ENCODE data around the gene RNF169. TPM values are rescaled to one million over a fixed set of nuclear protein-coding genes. Genes with fewer than 3 reads are reported as not detected.

Gene RNF169
- total and polyA plus RNA-seq, 2 donors (not counting 1 experiment from before 2014, with no cell fraction given) = 12.3 to 32.2 TPM

DNA sequence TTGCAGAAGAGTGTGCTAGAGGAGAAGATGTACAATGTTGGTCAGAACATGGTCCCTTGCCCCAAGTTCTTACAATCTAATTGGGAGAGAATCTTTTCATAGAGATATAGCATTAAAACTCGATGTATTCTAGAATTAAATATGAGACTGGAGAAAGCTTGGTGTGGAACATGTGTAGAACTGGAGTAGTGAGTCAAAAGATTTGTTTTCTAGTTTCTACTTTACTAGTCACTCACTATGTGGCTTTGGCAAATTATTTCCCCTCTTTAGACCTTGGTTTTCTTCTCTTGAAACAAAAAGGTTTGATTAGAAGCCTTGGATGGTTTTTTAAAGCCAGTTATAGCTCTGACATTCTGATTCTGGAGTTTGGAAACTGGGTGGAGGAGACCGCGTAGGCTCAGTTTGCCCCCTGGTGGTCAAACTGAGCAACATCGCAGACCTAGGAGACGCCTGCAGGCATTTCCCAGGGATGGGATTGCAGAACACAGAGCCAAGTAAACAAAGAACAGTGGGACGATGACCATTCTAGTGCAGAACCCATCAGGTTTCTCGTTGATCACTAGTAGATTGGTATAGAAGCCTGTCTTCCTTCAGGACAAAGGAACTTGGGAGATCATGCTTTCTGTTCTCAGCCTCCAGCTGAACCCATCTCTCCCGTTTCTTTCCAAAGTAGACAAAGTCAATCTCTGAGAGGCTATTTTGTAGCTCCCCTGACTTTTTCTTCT, 8.9 kb upstream of the RNF169 start:
- TF ChIP-seq EZH2 (IDR thresholded peaks at IDR 0.05; ENCODE audit: low read length, missing control alignments) = no peak
- TF ChIP-seq, protein P1, sequence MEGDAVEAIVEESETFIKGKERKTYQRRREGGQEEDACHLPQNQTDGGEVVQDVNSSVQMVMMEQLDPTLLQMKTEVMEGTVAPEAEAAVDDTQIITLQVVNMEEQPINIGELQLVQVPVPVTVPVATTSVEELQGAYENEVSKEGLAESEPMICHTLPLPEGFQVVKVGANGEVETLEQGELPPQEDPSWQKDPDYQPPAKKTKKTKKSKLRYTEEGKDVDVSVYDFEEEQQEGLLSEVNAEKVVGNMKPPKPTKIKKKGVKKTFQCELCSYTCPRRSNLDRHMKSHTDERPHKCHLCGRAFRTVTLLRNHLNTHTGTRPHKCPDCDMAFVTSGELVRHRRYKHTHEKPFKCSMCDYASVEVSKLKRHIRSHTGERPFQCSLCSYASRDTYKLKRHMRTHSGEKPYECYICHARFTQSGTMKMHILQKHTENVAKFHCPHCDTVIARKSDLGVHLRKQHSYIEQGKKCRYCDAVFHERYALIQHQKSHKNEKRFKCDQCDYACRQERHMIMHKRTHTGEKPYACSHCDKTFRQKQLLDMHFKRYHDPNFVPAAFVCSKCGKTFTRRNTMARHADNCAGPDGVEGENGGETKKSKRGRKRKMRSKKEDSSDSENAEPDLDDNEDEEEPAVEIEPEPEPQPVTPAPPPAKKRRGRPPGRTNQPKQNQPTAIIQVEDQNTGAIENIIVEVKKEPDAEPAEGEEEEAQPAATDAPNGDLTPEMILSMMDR (conservative IDR thresholded peaks at IDR 0.05 in 1 of 2, IDR thresholded peaks at IDR 0.05 in 1 of 2; ENCODE audit: low read depth in 1 of 2, low read length in 2 of 2) = peak; percentile 86 to 94
- Histone ChIP-seq H3K27ac (ENCODE audit: insufficient read depth, low read length) (no peak overlapping the region), H2AFZ (ENCODE audit: low read length) (no peak overlapping the region), H3K9me3 (ENCODE audit: control insufficient read depth, insufficient read depth, low read depth, low read length) (no peaks in the 10 kb centered on the region), H3K27me3 (ENCODE audit: control insufficient read depth, insufficient read depth, low read length) (peaks cover 5% of the 10 kb centered on the region), H3K9ac (ENCODE audit: insufficient read depth, low read length) (no peak overlapping the region), H3K4me2 (ENCODE audit: extremely low read depth, insufficient read depth, low read length) (no peak overlapping the region), H3K4me1 (ENCODE audit: control insufficient read depth, extremely low read depth, insufficient read depth, low read length) (peaks cover 4% of the 10 kb centered on the region), H3K36me3 (ENCODE audit: control insufficient read depth, insufficient read depth, low read length) (no peaks in the 10 kb centered on the region), H3K4me3 (replicated peaks in 1 of 4; ENCODE audit: control extremely low read depth in 1 of 4, insufficient read depth in 1 of 4, low read depth in 3 of 4, low read length in 4 of 4) (no peak overlapping the region), H3K79me2 (ENCODE audit: control insufficient read depth, insufficient read depth, low read length) (no peaks in the 10 kb centered on the region), H4K20me1 (ENCODE audit: control insufficient read depth, extremely low read depth, insufficient read depth, low read length) (no peaks in the 10 kb centered on the region)
- peak; percentile 45 to 74 for DNase-seq (ENCODE audit: low read depth in 2 of 2)

DNA sequence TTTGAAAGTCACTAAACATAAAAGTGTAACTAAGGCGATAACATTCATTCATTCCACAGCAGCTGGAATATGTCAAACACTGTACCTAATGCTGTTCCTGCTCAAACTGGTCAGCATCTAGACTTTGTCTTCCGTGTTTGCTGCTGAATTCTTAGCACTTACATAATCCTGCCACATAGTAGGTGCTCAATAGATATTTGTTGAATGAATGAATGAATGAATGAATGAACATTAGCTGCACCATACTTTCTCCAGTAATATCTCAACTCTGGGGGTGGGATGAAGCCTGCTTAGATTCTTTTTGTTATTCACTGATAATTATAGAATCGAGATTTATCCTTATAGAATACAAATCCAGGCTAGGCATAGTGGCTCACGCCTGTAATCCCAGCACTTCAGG, 6.6 kb upstream of the RNF169 start:
- TF ChIP-seq, protein P1 (conservative IDR thresholded peaks at IDR 0.05 in 1 of 2, IDR thresholded peaks at IDR 0.05 in 1 of 2; ENCODE audit: low read depth in 1 of 2, low read length in 2 of 2) = no peak
- Histone ChIP-seq H3K4me3 (replicated peaks in 1 of 4; ENCODE audit: control extremely low read depth in 1 of 4, insufficient read depth in 1 of 4, low read depth in 3 of 4, low read length in 4 of 4) (no peak overlapping the region), H4K20me1 (ENCODE audit: control insufficient read depth, extremely low read depth, insufficient read depth, low read length) (no peaks in the 10 kb centered on the region), H3K9me3 (ENCODE audit: control insufficient read depth, insufficient read depth, low read depth, low read length) (no peaks in the 10 kb centered on the region), H3K9ac (ENCODE audit: insufficient read depth, low read length) (no peak overlapping the region), H3K27me3 (ENCODE audit: control insufficient read depth, insufficient read depth, low read length) (no peaks in the 10 kb centered on the region), H3K4me1 (ENCODE audit: control insufficient read depth, extremely low read depth, insufficient read depth, low read length) (peaks cover 4% of the 10 kb centered on the region), H3K79me2 (ENCODE audit: control insufficient read depth, insufficient read depth, low read length) (no peaks in the 10 kb centered on the region), H3K27ac (ENCODE audit: insufficient read depth, low read length) (no peak overlapping the region), H2AFZ (ENCODE audit: low read length) (no peak overlapping the region), H3K36me3 (ENCODE audit: control insufficient read depth, insufficient read depth, low read length) (no peaks in the 10 kb centered on the region), H3K4me2 (ENCODE audit: extremely low read depth, insufficient read depth, low read length) (no peak overlapping the region)
- no peak for DNase-seq (ENCODE audit: low read depth in 2 of 2)

DNA sequence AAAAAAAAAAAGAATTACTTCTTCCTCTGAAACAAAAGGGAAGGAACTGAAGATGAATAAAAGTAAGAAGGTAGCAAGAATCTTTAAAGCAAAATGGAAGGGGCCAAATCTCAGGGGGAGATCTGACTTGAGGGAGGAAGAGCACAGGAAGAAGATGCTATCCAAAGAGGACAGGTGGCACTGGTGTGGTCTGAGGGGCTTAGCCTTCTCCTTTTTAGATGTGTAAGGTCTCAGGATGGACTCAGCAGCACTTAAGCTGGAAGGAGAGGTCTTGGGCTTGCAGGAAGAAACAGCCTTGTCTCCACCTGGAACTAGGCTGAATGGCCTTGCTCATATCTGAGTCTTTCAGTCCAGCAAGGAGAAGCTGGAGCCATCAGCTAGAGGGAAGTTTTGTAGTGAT, 5.0 kb upstream of the RNF169 start:
- no peaks in the 10 kb centered on the region for H3K36me3 ChIP-seq (ENCODE audit: control insufficient read depth, insufficient read depth, low read length)
- H2AFZ ChIP-seq (ENCODE audit: low read length) = no peak overlapping the region
- H3K79me2 ChIP-seq (ENCODE audit: control insufficient read depth, insufficient read depth, low read length) = no peaks in the 10 kb centered on the region
- H3K27me3 ChIP-seq (ENCODE audit: control insufficient read depth, insufficient read depth, low read length) = no peaks in the 10 kb centered on the region
- no peak overlapping the region for H3K9ac ChIP-seq (ENCODE audit: insufficient read depth, low read length)
- DNase-seq (ENCODE audit: low read depth in 2 of 2) = no peak
- peaks cover 6% of the 10 kb centered on the region for H3K4me1 ChIP-seq (ENCODE audit: control insufficient read depth, extremely low read depth, insufficient read depth, low read length)
- H4K20me1 ChIP-seq (ENCODE audit: control insufficient read depth, extremely low read depth, insufficient read depth, low read length) = no peaks in the 10 kb centered on the region
- H3K4me2 ChIP-seq (ENCODE audit: extremely low read depth, insufficient read depth, low read length) = no peak overlapping the region
- no peaks in the 10 kb centered on the region for H3K9me3 ChIP-seq (ENCODE audit: control insufficient read depth, insufficient read depth, low read depth, low read length)
- no peak overlapping the region for H3K4me3 ChIP-seq (replicated peaks in 1 of 4; ENCODE audit: control extremely low read depth in 1 of 4, insufficient read depth in 1 of 4, low read depth in 3 of 4, low read length in 4 of 4)
- TF ChIP-seq EZH2 (IDR thresholded peaks at IDR 0.05; ENCODE audit: low read length, missing control alignments) = no peak
- TF ChIP-seq, protein P1 (conservative IDR thresholded peaks at IDR 0.05 in 1 of 2, IDR thresholded peaks at IDR 0.05 in 1 of 2; ENCODE audit: low read depth in 1 of 2, low read length in 2 of 2) = no peak
- no peak overlapping the region for H3K27ac ChIP-seq (ENCODE audit: insufficient read depth, low read length)
